Liver (tissue), 3 donors: Measurements from ENCODE around the gene C1QL4.

Experiments
- CTCF ChIP-seq: fragments of 150-350 bp; IDR thresholded peaks from 2 replicates; pipeline ENCODE4 v1.5.1; 2017; ENCODE audit warnings: improper control_type of control experiment, low read depth, low read length; ENCODE audit not compliant: missing input control
- FOXA1 ChIP-seq: IDR thresholded peaks from 2 replicates; pipeline ENCODE4 v1.6.1; 2016; ENCODE audit warnings: antibody characterized with exemption
- JUND ChIP-seq, 2 donors: IDR thresholded peaks; 2 replicates each; pipeline ENCODE4 v1.6.1; 2016; ENCODE audit warnings: antibody characterized with exemption in 2 of 2
- MAX ChIP-seq: IDR thresholded peaks from 2 replicates; pipeline ENCODE4 v1.6.1; 2016; ENCODE audit warnings: antibody characterized with exemption
- REST ChIP-seq: IDR thresholded peaks from 2 replicates; pipeline ENCODE4 v1.6.1; 2016; ENCODE audit warnings: antibody characterized with exemption, mild to moderate bottlenecking
- TAF1 ChIP-seq: conservative IDR thresholded peaks from 2 replicates; pipeline ENCODE4 v1.6.1; 2016; ENCODE audit warnings: antibody characterized with exemption, mild to moderate bottlenecking
- YY1 ChIP-seq: IDR thresholded peaks from 2 replicates; pipeline ENCODE4 v1.6.1; 2016; ENCODE audit warnings: antibody characterized with exemption, mild to moderate bottlenecking
- ZBTB33 ChIP-seq: IDR thresholded peaks from 2 replicates; pipeline ENCODE4 v1.6.1; 2016; ENCODE audit warnings: antibody characterized with exemption
- donor health status: healthy.
- donor health status: healthy.

GRCh38 chr12:49309386-49309785 lies 27.6 kb downstream of the C1QL4 start:
- TF ChIP-seq CTCF = no peak
- TF ChIP-seq MAX = no peak
- no peak for TF ChIP-seq JUND (IDR thresholded peaks at IDR 0.05)
- TF ChIP-seq ZBTB33 = no peak
- no peak for TF ChIP-seq YY1
- TF ChIP-seq REST = no peak
- TF ChIP-seq FOXA1 = no peak
- no peak for TF ChIP-seq TAF1
